ENCODE results near the gene CLDND2.

CLDND2 gene

GRCh38 chr19:51367255-51367564, 1.6 kb downstream of the CLDND2 start:
- no peak for TF ChIP-seq CTCF (IDR thresholded peaks at IDR 0.05; ENCODE audit: low read depth, low read length)
- DNase-seq (ENCODE audit: extremely low read depth, low read depth), result no peak

GRCh38 chr19:51366389-51367254, 2.2 kb downstream of the CLDND2 start:
- peak; percentile 96 for DNase-seq (ENCODE audit: extremely low read depth, low read depth)
- no peak for TF ChIP-seq CTCF (IDR thresholded peaks at IDR 0.05; ENCODE audit: low read depth, low read length)

- DNase-seq (ENCODE audit: extremely low read depth, low read depth), result no peak
Measured at GRCh38 chr19:51365965-51366388, 2.8 kb downstream of the CLDND2 start, which contains the start of gene ETFB. TSS of gene ETFB (minus strand) at chr19:51366388. CDS start at chr19:51366326, 62 bp downstream.

GRCh38 chr19:51365211-51365964, 3.4 kb downstream of the CLDND2 start:
- peak; percentile 7; the same call in 1 of the 2 replicates for TF ChIP-seq CTCF (IDR thresholded peaks at IDR 0.05; ENCODE audit: low read depth, low read length)
- DNase-seq (ENCODE audit: extremely low read depth, low read depth), result no peak

More at GRCh38 chr19:51365965-51366388, 2.8 kb downstream of the CLDND2 start, which contains the start of gene ETFB:
- no peak for TF ChIP-seq CTCF (IDR thresholded peaks at IDR 0.05; ENCODE audit: low read depth, low read length)

GRCh38 chr19:51364200-51365106, 4.3 kb downstream of the CLDND2 start:
- no peak for TF ChIP-seq CTCF (IDR thresholded peaks at IDR 0.05; ENCODE audit: low read depth, low read length)

GRCh38 chr19:51361239-51361638, 7.6 kb downstream of the CLDND2 start:
- no peak for TF ChIP-seq CTCF (IDR thresholded peaks at IDR 0.05; ENCODE audit: low read depth, low read length)
- DNase-seq (ENCODE audit: extremely low read depth, low read depth), result no peak

More at GRCh38 chr19:51364200-51365106, 4.3 kb downstream of the CLDND2 start:
- DNase-seq (ENCODE audit: extremely low read depth, low read depth), result no peak
